ENCODE data around the gene HMX2.

HMX2 gene

GRCh38 chr10:123139521-123140163 lies 8.3 kb upstream of the HMX2 start:
- DNase-seq = no peak

- no peak for DNase-seq
These were observed 7.6 kb upstream of the HMX2 start for GRCh38 chr10:123140164-123140982.

- no peak for DNase-seq
These were observed 6.9 kb upstream of the HMX2 start for GRCh38 chr10:123140983-123141390.

- DNase-seq = no peak
These were observed 5.9 kb upstream of the HMX2 start for GRCh38 chr10:123141791-123142700.

- DNase-seq = no peak
These were observed 5.2 kb upstream of the HMX2 start for GRCh38 chr10:123142701-123143161.

GRCh38 chr10:123143162-123143824 lies 4.6 kb upstream of the HMX2 start:
- no peak for DNase-seq

GRCh38 chr10:123143825-123144168 lies 4.1 kb upstream of the HMX2 start:
- no peak for DNase-seq

- no peak for DNase-seq
These were observed 3.0 kb upstream of the HMX2 start for GRCh38 chr10:123144697-123145541.

- no peak for DNase-seq
These were observed 2.4 kb upstream of the HMX2 start for GRCh38 chr10:123145542-123146012.

GRCh38 chr10:123146013-123146893 lies 1.7 kb upstream of the HMX2 start:
- DNase-seq = no peak

GRCh38 chr10:123146894-123147634 lies 872 bp upstream of the HMX2 start:
- no peak for DNase-seq

GRCh38 chr10:123148414-123149161 lies 652 bp downstream of the HMX2 start:
- DNase-seq = no peak

GRCh38 chr10:123149162-123149567 lies 1.2 kb downstream of the HMX2 start:
- DNase-seq = no peak

- no peak for DNase-seq
These were observed 1.8 kb downstream of the HMX2 start for GRCh38 chr10:123149568-123150270.

- DNase-seq = no peak
These were observed 2.5 kb downstream of the HMX2 start for GRCh38 chr10:123150271-123150985.

- DNase-seq = no peak
These were observed 3.2 kb downstream of the HMX2 start for GRCh38 chr10:123150986-123151736.

- no peak for DNase-seq
These were observed 3.8 kb downstream of the HMX2 start for GRCh38 chr10:123151737-123152135.
